ENCODE measurements around the gene TFCP2L1. TPM values are rescaled to one million over a fixed set of nuclear protein-coding genes. Genes with fewer than 3 reads are reported as not detected.

TFCP2L1 gene
- total and polyA plus RNA-seq, 2 of the 4 experiments (the other 2 are of a cell fraction) = not detected

DNA sequence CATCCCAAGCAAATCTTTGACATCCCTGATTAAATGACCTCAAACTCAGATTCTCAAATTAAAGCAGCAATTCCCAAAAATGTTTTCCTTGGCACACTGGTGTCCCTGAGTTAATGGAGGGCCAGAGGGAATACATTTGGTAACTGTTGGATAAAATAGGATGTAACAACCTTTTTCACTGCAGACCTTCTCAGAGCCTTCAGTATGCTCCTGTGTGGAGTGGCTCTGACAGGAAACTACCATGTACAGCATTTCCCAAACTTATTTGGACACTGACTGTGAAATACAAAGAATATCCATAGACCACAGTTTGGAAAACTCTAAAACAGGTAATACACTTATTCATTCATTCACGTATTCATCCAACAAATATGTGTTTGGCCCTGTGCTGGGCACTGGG lies 91.8 kb downstream of the TFCP2L1 start:
- intact Hi-C loops (cut with micrococcal nuclease) (no loop called here), dilution Hi-C loops (cut with HindIII; ENCODE audit: low sequenced_read_pairs, unreplicated experiment) (no loop called here), in situ Hi-C loops (cut with MboI; ENCODE audit: low sequenced_read_pairs) (no loop called here)
- Histone ChIP-seq H2AK9ac (replicated peaks; ENCODE audit: low read depth, low read length, poor library complexity) (no peak overlapping the region), H3K27me3 (ENCODE audit: control insufficient read depth, insufficient read depth, low read length) (peaks cover 9% of the 10 kb centered on the region; the same call in 1 of the 2 replicates), H2BK5ac (ENCODE audit: low read depth, low read length, poor library complexity, severe bottlenecking) (no peak overlapping the region), H2AK5ac (ENCODE audit: low read depth, low read length) (no peak overlapping the region), H3K9ac (ENCODE audit: low read depth, low read length) (no peak overlapping the region), H4K8ac (ENCODE audit: low read depth in 2 of 2, low read length in 2 of 2) (no peak overlapping the region), H3K18ac (ENCODE audit: low read depth, low read length) (no peak overlapping the region), H2BK20ac (ENCODE audit: low read depth, low read length) (no peak overlapping the region), H4K20me1 (ENCODE audit: insufficient read depth, low read length) (no peaks in the 10 kb centered on the region), H4K5ac (ENCODE audit: low read depth, low read length) (no peak overlapping the region), H3K56ac (ENCODE audit: extremely low read depth, insufficient read depth, low read length) (no peak overlapping the region), H3K9me1 (ENCODE audit: insufficient read depth, low read length) (no peaks in the 10 kb centered on the region), H3K9me3 (ENCODE audit: control insufficient read depth, insufficient read depth, low read length) (no peaks in the 10 kb centered on the region), H4K91ac (ENCODE audit: insufficient read depth, low read depth, low read length) (no peak overlapping the region), H2AFZ (replicated peaks; ENCODE audit: low read length, poor library complexity) (no peak overlapping the region), H3K4ac (ENCODE audit: low read depth, low read length) (no peak overlapping the region), H3K79me1 (ENCODE audit: low read depth in 1 of 2, low read length in 2 of 2) (no peaks in the 10 kb centered on the region), H3K4me1 (ENCODE audit: control insufficient read depth, insufficient read depth, low read length) (no peaks in the 10 kb centered on the region), H3K27ac (ENCODE audit: insufficient read depth, low read length) (no peak overlapping the region), H3K23ac (ENCODE audit: low read depth, low read length) (no peak overlapping the region), H2BK120ac (ENCODE audit: low read depth, low read length) (no peak overlapping the region), H3K14ac (replicated peaks; ENCODE audit: low read depth, low read length) (no peak overlapping the region), H2BK15ac (ENCODE audit: low read depth, low read length) (no peak overlapping the region), H3K4me2 (ENCODE audit: low read depth, low read length) (no peak overlapping the region), H3K36me3 (ENCODE audit: control insufficient read depth, insufficient read depth, low read length) (no peaks in the 10 kb centered on the region), H3K4me3 (ENCODE audit: insufficient read depth, low read depth, low read length) (no peak overlapping the region)
- DNase-seq = no peak
- ATAC-seq (ENCODE audit: low read depth) = no peak
- no CpG with 5 or more reads among the region's 1 CpG for WGBS, 2 experiments (ENCODE audit: extremely low coverage in 2 of 2, insufficient read length in 1 of 2)
- CTCF ChIA-PET = interaction anchor here (0.7 kb wide), 1 partner anchor 409 kb away, joined by 3 read pairs; no protein-coding TSS in a partner anchor
- TF ChIP-seq, protein P1, sequence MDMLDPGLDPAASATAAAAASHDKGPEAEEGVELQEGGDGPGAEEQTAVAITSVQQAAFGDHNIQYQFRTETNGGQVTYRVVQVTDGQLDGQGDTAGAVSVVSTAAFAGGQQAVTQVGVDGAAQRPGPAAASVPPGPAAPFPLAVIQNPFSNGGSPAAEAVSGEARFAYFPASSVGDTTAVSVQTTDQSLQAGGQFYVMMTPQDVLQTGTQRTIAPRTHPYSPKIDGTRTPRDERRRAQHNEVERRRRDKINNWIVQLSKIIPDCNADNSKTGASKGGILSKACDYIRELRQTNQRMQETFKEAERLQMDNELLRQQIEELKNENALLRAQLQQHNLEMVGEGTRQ (IDR thresholded peaks at IDR 0.05; ENCODE audit: low read depth, low read length) = no peak
- TF ChIP-seq MXI1 (IDR thresholded peaks at IDR 0.05; ENCODE audit: borderline replicate concordance, low read depth, low read length) (no peak), RAD21 (IDR thresholded peaks at IDR 0.05; ENCODE audit: low read length) (no peak), NFE2L2 (IDR thresholded peaks at IDR 0.05; ENCODE audit: low read depth, low read length) (no peak), POLR2A (IDR thresholded peaks at IDR 0.05; ENCODE audit: low read depth, low read length) (no peak), SMC3 (IDR thresholded peaks at IDR 0.05; ENCODE audit: low read depth, low read length) (no peak), RCOR1 (IDR thresholded peaks at IDR 0.05; ENCODE audit: insufficient replicate concordance, low read length) (no peak), MAZ (IDR thresholded peaks at IDR 0.05; ENCODE audit: borderline replicate concordance, low read depth, low read length) (no peak), RFX5 (IDR thresholded peaks at IDR 0.05; ENCODE audit: low read depth, low read length) (no peak), CEBPB (IDR thresholded peaks at IDR 0.05; ENCODE audit: low read depth, low read length) (no peak), MAFK (IDR thresholded peaks at IDR 0.05; ENCODE audit: low read depth, low read length) (no peak), BHLHE40 (IDR thresholded peaks at IDR 0.05; ENCODE audit: low read depth, low read length) (no peak), CHD1 (IDR thresholded peaks at IDR 0.05; ENCODE audit: low read depth, low read length) (no peak), FOS (IDR thresholded peaks at IDR 0.05; ENCODE audit: low read depth, low read length) (no peak)
- TF ChIP-seq, protein P2, sequence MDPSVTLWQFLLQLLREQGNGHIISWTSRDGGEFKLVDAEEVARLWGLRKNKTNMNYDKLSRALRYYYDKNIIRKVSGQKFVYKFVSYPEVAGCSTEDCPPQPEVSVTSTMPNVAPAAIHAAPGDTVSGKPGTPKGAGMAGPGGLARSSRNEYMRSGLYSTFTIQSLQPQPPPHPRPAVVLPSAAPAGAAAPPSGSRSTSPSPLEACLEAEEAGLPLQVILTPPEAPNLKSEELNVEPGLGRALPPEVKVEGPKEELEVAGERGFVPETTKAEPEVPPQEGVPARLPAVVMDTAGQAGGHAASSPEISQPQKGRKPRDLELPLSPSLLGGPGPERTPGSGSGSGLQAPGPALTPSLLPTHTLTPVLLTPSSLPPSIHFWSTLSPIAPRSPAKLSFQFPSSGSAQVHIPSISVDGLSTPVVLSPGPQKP (IDR thresholded peaks at IDR 0.05; ENCODE audit: borderline replicate concordance, low read depth, low read length) = no peak
- TF ChIP-seq, protein P3, sequence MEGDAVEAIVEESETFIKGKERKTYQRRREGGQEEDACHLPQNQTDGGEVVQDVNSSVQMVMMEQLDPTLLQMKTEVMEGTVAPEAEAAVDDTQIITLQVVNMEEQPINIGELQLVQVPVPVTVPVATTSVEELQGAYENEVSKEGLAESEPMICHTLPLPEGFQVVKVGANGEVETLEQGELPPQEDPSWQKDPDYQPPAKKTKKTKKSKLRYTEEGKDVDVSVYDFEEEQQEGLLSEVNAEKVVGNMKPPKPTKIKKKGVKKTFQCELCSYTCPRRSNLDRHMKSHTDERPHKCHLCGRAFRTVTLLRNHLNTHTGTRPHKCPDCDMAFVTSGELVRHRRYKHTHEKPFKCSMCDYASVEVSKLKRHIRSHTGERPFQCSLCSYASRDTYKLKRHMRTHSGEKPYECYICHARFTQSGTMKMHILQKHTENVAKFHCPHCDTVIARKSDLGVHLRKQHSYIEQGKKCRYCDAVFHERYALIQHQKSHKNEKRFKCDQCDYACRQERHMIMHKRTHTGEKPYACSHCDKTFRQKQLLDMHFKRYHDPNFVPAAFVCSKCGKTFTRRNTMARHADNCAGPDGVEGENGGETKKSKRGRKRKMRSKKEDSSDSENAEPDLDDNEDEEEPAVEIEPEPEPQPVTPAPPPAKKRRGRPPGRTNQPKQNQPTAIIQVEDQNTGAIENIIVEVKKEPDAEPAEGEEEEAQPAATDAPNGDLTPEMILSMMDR (conservative IDR thresholded peaks at IDR 0.05; ENCODE audit: low read depth, low read length) = no peak
- no TSS peak for BruUV-seq (replicated peaks)
- POLR2A ChIA-PET (ENCODE audit: unreplicated experiment) = no interaction called here
